GM18520 (cell line): ENCODE measurements around the gene CRADD.
"Not testable (repeated sequence)": the region's sequence is repeated elsewhere in the genome, so short reads cannot be mapped to it uniquely, and the experiment has no call there.

Experiments
- ATAC-seq: cut with Tn5 transposase; IDR thresholded peaks from one replicate; pipeline ENCODE4 v1.9.1; 2021; ENCODE audit not compliant: unreplicated experiment

The CRADD gene

GRCh38 chr12:93862424-93862823 lies 185.2 kb downstream of the CRADD start:
- ATAC-seq, result no peak

GRCh38 chr12:93865751-93866150 lies 188.6 kb downstream of the CRADD start:
- no peak for ATAC-seq

GRCh38 chr12:93868771-93869170 lies 191.6 kb downstream of the CRADD start:
- ATAC-seq, result no peak

GRCh38 chr12:93870020-93870795 lies 193.0 kb downstream of the CRADD start:
- ATAC-seq, result no peak

GRCh38 chr12:93871566-93871965 lies 194.4 kb downstream of the CRADD start:
- not testable (repeated sequence) for ATAC-seq

GRCh38 chr12:93873561-93873960 lies 196.4 kb downstream of the CRADD start:
- no peak for ATAC-seq

GRCh38 chr12:93875157-93875556 lies 198.0 kb downstream of the CRADD start:
- ATAC-seq, result no peak

- ATAC-seq, result no peak
These were observed 199.2 kb downstream of the CRADD start for GRCh38 chr12:93876360-93876759.

- no peak for ATAC-seq
These were observed 200.3 kb downstream of the CRADD start for GRCh38 chr12:93877446-93877845.

GRCh38 chr12:93879476-93880421 lies 202.6 kb downstream of the CRADD start:
- ATAC-seq, result no peak

GRCh38 chr12:93880853-93881522 lies 203.8 kb downstream of the CRADD start:
- no peak for ATAC-seq

- no peak for ATAC-seq
These were observed 205.6 kb downstream of the CRADD start for GRCh38 chr12:93882763-93883162.

GRCh38 chr12:93883436-93884154 lies 206.4 kb downstream of the CRADD start:
- no peak for ATAC-seq

GRCh38 chr12:93884794-93885460 lies 207.8 kb downstream of the CRADD start:
- no peak for ATAC-seq

GRCh38 chr12:93885973-93886532 lies 208.9 kb downstream of the CRADD start:
- not testable (repeated sequence) for ATAC-seq

- ATAC-seq, result no peak
These were observed 209.6 kb downstream of the CRADD start for GRCh38 chr12:93886533-93887511.

- no peak for ATAC-seq
These were observed 211.8 kb downstream of the CRADD start for GRCh38 chr12:93888964-93889363.

GRCh38 chr12:93889516-93890212 lies 212.5 kb downstream of the CRADD start:
- no peak for ATAC-seq
